GM13976 (cell line): ENCODE results near the gene SCN4B.

Experiments
- DNase-seq: peaks from one replicate; pipeline ENCODE4 v3.0.0; 2012; ENCODE audit warnings: low spot score
- in situ Hi-C: fragments of 300-500 bp; cut with MboI; formaldehyde crosslinking; loops from one replicate; pipeline ENCODE4 v1.12.0; 2022; ENCODE audit warnings: low sequenced_read_pairs, mixed read lengths, inconsistent platforms; ENCODE audit not compliant: unreplicated experiment
- TF ChIP-seq, protein P1 (sequence below): IDR thresholded peaks from 2 replicates; pipeline ENCODE4 v1.5.1; 2012; ENCODE audit warnings: borderline replicate concordance, mild to moderate bottlenecking; ENCODE audit not compliant: insufficient read depth; ENCODE audit errors: extremely low read depth, missing control alignments, control extremely low read depth

The SCN4B gene

GRCh38 chr11:118095493-118095892 lies 57.1 kb downstream of the SCN4B start:
- TF ChIP-seq, protein P1, sequence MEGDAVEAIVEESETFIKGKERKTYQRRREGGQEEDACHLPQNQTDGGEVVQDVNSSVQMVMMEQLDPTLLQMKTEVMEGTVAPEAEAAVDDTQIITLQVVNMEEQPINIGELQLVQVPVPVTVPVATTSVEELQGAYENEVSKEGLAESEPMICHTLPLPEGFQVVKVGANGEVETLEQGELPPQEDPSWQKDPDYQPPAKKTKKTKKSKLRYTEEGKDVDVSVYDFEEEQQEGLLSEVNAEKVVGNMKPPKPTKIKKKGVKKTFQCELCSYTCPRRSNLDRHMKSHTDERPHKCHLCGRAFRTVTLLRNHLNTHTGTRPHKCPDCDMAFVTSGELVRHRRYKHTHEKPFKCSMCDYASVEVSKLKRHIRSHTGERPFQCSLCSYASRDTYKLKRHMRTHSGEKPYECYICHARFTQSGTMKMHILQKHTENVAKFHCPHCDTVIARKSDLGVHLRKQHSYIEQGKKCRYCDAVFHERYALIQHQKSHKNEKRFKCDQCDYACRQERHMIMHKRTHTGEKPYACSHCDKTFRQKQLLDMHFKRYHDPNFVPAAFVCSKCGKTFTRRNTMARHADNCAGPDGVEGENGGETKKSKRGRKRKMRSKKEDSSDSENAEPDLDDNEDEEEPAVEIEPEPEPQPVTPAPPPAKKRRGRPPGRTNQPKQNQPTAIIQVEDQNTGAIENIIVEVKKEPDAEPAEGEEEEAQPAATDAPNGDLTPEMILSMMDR, result no peak
- in situ Hi-C loops, result no loop called here
- no peak for DNase-seq

- in situ Hi-C loops, result no loop called here
- TF ChIP-seq, protein P1, result no peak
- no peak for DNase-seq
Measured at GRCh38 chr11:118092907-118093571, 59.6 kb downstream of the SCN4B start.

DNA sequence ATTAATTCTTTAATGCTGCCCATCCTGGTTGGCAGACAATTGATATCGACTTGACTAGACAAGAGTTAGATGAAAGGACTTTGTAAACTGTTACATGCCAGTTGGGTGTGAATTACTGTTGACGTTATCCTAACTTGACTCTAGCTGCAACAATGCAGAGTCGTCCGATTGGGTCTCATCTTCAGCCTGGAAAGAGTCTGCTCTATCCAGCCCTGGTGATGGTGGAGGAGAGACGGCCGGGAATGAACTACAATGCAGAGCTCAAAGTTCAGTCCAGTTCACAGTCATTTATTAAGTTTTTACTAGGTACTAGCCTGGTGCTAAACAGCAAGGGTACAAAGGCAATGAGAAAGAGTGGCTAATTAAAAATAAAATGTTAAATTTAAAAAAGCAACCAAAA lies 60.9 kb downstream of the SCN4B start:
- DNase-seq, result no peak
- in situ Hi-C loops, result no loop called here
- TF ChIP-seq, protein P1, result no peak

DNA sequence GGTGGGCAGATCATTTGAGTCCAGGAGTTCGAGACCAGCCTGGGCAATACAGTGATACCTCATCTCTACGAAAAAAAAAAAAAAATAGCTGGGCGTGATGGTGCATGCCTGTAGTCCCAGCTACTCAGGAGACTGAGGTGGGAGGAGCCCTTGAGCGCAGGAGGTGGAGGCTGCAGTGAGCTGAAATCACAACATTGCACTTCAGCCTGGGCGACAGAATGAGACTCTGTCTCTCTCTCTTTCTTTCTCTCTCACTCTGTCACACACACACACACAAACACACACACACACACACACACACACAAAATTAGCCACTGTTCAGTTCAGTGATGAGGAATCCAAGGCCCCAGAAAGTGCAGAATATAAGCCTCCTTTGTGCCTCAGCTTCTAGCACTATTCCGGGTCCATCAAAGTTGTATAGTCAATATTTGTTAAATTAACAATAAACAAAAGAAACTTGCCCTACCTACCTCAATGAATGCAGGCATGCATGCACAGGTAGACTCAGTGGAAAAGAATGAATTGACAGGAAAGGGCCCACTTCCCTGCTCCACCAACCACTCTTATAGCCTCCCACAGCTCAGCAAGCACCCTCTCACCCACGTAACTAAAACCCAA lies 62.0 kb downstream of the SCN4B start:
- no peak for DNase-seq
- TF ChIP-seq, protein P1, result no peak
- in situ Hi-C loops, result no loop called here

DNA sequence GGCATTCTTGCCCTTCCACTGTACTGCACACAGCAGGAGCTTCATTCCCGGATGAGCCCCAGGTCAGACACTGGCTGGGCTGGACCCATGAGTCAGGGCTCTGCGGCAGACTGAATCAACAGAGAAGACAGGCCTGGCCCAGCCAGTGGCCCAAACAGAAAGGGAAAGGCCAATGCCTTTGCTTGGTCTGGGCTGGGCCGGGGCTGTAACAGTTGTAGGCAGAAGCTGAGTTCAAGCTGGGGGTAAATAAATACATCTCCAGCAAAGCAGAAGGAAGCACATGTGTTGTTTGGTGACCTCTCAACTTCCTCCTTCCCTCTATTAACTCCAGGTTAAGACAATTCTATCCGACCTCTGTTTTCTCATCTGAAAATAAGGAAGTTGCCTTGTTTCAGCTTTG lies 64.1 kb downstream of the SCN4B start:
- in situ Hi-C loops, result no loop called here
- DNase-seq, result no peak
- TF ChIP-seq, protein P1, result no peak

DNA sequence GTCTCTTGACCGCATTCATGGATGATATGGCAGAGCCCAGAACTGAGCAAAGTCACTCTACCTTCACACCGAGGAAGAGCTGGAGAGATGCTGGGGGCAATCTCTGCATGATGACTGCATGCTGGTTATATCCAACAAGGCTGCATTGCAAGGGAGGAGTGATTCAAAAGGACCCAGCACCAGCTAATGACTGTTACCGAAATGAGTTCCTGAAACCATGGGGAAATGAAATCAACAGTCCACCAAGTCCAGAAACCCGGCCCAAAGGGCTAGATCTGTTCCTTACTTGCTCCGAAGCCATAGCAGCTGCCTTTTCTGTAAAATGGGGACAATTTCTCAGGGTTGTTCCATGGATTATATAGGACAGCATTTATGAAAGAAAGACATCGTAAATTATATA lies 64.7 kb downstream of the SCN4B start:
- TF ChIP-seq, protein P1, result no peak
- DNase-seq, result no peak
- in situ Hi-C loops, result no loop called here
